NCI-H146 treated with DMSO at 0.1 percent for 48 hours (cell line): Measurements from ENCODE around the gene MAGI2.

Source experiments
- DNase-seq: peaks from one replicate; lab custom pipeline; 2025; ENCODE audit not compliant: unreplicated experiment; lab: John Stamatoyannopoulos, UW

MAGI2 gene

DNA sequence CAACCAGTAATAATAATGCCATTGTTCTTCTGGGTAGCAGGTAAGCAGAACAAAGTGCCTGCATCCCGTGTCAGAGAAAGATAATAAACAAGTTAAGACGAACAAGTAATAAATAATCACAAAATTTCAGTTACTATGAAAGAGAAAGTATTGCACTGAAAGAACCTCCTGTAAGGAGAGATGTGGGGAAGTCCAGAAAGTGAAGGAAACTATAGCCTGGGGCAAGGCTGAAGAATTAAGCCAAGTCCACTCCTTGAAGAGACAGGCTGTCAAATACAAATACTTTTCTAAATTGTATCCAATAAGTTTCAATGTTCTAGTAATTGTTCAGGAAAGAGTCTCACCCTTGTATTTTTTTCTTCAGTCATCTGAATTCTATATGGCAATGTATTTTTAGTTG, 611.4 kb downstream of the MAGI2 start:
- no peak for DNase-seq

DNA sequence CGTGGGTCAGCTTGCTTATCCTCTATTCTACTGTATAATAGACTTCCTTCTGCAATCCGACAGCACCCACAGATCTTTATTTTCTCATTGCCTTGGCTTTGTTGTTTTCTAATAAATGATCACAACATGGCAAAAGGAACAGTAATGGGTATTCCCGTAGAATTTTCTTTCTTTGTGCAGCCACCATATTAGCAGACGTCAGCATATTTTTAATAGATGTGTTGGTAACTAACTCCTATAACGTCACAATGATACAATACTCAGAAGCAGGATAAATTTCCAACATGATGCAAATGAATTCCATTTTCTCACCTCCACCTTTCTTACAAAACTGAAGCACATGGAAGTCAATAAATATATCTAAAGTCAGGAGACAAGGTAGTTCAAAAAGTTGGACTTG, 617.6 kb downstream of the MAGI2 start:
- DNase-seq = no peak

- DNase-seq = no peak
Measured at GRCh38 chr7:78828317-78828716, 625.1 kb downstream of the MAGI2 start.

DNA sequence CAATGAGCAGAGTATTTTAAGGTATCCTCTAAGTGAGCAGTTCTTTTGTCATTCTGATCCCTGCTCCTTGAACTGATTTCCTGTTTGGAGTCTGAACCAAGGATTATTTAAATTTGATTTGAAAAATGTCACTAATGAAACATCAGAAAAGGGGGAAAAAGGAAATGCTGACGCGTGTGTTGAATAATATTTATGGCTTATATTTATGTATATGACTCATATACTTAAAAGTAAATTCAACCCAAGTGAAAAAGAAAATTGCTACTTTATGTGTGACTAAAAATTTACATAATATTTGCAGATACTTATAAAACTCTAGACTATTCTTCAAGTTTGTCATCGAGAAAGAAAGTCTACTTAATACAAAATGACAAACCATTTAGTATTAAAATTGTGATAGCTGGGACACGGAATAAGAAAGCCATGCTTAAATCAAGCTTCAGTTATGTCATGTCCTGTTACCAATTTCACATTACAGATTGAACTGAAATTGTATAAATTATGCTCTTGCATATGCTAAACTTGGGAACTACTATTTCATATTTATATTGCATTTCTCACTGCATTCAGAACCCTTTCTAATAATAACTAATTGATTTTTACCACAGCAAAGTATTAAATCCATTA, 649.9 kb downstream of the MAGI2 start:
- DNase-seq = no peak

- no peak for DNase-seq
Measured at GRCh38 chr7:78794101-78794500, 659.4 kb downstream of the MAGI2 start.

DNA sequence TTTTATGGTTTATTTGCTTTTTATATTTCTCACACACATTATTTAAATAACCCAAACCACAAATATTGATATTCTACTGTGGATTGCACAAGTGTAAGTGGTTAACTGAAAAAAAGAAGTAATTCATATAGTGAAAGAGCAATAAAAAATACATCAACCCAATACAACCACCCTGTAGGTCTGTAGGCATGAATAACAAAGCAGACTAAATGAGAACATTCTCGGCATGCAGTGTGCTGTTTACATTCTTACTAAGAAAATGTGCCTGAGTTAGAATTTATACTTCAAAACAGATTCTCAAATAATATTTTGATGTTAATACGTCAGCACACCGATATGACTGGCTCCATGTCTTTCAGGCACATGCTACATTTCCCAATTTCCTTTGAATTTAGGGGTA, 660.8 kb downstream of the MAGI2 start:
- DNase-seq = no peak

- DNase-seq = no peak
Measured at GRCh38 chr7:78792006-78792405, 661.5 kb downstream of the MAGI2 start.

- DNase-seq = no peak
Measured at GRCh38 chr7:78788464-78788863, 665.0 kb downstream of the MAGI2 start.

DNA sequence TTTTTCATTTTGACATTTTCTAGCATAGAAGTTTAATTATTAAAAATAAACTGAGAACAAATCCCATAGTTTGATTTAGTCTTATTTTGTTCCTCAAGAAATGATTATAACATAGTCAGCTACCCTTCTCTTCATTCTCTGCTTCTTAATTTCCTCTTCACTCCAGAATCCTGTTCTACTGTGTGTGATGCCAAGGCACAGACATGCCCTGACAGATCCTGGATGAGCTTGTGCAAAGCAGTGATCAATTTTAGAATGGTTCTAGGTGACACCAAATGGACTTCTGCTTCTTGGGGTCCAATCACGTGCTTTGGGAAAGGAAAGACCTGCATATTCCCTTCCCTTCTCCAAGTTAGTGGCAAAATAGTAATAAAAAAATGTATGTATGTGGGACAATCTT, 665.6 kb downstream of the MAGI2 start:
- DNase-seq = no peak

DNA sequence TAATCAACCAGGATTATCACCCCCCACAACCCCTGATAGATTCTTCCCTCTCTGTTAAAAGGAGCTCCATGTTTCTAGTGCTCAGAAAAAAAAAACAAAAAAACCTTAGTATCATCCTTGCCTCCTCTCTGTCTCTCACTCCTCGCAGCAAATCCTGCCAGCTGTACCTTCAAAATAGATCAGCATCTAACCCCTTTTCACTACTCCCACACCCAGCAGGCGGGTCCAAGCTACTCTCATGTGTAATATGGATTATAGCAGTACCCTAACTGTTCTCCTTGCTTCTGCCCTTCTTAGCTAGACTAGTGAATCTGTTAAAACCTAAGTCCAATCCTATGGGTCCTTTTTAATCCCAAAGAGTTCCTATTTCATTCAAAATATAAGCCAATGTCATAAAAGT, 667.4 kb downstream of the MAGI2 start:
- no peak for DNase-seq

DNA sequence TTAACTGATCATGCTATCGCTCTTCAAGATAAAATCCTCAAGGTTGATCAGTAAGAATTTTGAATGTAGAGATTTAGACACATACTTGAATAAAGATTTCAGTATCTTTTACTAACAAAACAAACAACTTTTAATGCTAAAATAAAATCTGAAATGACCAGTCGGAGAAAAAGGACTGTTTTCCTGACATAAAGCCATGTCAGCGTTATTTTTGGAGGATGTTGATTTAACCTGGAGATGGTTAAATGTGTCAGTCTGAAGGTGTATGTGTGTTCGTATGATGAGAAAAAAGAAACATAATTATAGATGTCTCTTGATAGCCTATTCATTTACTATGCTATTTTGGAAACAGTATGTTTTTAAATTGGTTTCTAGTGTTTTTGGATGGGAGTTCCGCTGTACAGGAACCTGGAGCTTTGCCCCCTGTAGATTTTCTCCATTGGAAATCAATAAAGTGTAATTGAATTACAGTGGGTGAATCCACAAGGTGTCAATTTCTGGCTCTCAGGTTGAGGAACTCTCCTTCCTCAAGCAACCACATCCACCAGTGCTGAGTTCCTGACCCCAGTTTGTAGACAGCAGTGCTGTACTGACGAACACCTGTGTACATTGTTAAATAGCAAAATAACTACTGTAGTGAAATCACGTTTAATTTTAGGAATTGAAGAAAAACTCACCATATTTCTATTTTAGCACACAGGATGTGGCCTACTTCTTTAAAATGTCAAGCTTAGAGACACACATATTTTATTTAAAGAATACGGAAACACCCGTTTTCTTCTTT, 670.1 kb downstream of the MAGI2 start:
- no peak for DNase-seq

- DNase-seq = no peak
Measured at GRCh38 chr7:78780560-78780959, 672.9 kb downstream of the MAGI2 start.

DNA sequence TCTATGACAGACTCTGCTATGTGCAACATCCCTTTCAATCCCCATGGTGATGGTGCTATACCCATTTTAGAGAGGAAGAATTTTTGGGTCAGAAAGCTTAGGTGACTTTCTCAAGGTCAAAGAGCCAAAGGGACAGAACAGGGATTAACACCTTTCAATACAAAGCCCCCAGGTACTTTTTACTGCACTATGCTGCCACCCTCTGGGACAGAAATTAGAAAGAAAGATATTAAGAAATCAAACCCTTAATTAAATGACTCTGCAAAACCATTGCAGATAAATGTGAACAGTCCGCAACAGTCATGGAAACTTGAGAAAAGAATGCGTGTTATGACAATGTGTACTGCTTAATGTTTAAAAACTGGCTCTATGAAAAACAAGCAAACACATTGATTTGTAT, 673.7 kb downstream of the MAGI2 start:
- no peak for DNase-seq

DNA sequence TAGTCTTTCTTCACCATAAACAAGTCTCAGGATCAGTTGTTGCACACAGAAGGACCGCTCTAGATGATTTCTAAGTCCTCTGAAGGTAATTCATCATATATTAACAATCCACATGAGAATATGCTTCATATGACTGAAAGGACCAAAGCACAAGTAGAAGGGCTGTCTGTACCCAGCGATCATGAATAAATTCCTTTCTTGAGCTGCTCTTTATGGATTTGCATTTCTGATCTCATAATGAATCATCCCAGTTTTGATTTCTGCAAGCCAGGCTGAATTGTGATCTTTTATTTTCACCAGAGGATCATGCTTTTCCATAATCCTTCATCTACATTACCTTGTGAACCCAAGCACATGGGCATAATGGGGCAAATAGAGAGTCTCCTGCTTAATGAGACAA, 675.6 kb downstream of the MAGI2 start:
- DNase-seq = no peak

GRCh38 chr7:78770422-78771410, 682.8 kb downstream of the MAGI2 start:
- DNase-seq = no peak

- DNase-seq = no peak
Measured at GRCh38 chr7:78769481-78770101, 683.9 kb downstream of the MAGI2 start.

DNA sequence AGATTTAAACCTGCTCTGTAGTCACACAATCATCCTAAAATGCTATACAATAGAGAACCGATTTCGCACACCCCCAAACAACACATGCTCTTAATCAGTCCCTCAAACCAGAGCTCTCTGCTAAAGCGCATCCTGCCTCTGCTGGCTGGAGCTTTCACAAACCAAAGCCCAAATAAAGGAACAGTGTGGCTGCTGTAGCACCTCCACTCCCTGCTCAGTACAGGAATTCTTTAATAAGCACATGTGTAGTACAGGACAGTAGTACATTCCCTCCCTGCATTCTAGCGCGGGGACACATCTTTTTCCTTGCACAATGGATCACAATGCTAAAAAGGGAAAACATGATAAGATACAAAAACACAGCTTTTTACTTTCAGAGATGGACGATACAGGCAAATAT, 684.6 kb downstream of the MAGI2 start:
- no peak for DNase-seq

GRCh38 chr7:78765943-78766729, 687.3 kb downstream of the MAGI2 start:
- no peak for DNase-seq

- DNase-seq = no peak
Measured at GRCh38 chr7:78764571-78764970, 688.9 kb downstream of the MAGI2 start.

- DNase-seq = no peak
Measured at GRCh38 chr7:78762625-78763024, 690.8 kb downstream of the MAGI2 start.
